Endothelial cell of umbilical vein (primary cell): Measurements from ENCODE around the gene MDM1. TPM values are rescaled to one million over a fixed set of nuclear protein-coding genes. Genes with fewer than 3 reads are reported as not detected.

Source experiments
- BruUV-seq: library from RNA; stranded (reverse); fragments of 400-500 nt; replicated peaks from 2 replicates; lab custom pipeline; 2021; lab: Mats Ljungman, UMichigan
- CTCF ChIA-PET: fragments of 300-600, 350-600 bp; sonication (Branson Sonifier 250); formaldehyde crosslinking; loops from one replicate; lab custom pipeline; 2021; ENCODE audit warnings: antibody characterized with exemption, inconsistent platforms; lab: Charles Lee
- POLR2A ChIA-PET: fragments of 300-600, 350-600 bp; sonication (Branson Sonifier 250); formaldehyde crosslinking; loops from one replicate; lab custom pipeline; 2021; ENCODE audit warnings: antibody characterized with exemption, inconsistent platforms; lab: Charles Lee
- DNase-seq: peaks from one replicate; pipeline ENCODE4 v3.0.0-alpha.2; 2011; ENCODE audit warnings: low read depth, low spot score
- FAIRE-seq: peaks from 2 replicates; lab custom pipeline; 2011; peaks lifted over from hg19 to GRCh38; lab: Jason Lieb, UNC
- H2AFZ ChIP-seq: 2 replicates; pipeline ENCODE4 v1.6.0; 2012; ENCODE audit warnings: low read depth, low read length, control low read depth, inconsistent platforms
- H3K27ac ChIP-seq: 2 replicates; pipeline ENCODE4 v1.5.1; 2011; ENCODE audit warnings: low read depth, mild to moderate bottlenecking, control low read depth, low read length, moderate library complexity; ENCODE audit not compliant: insufficient read depth
- H3K27me3 ChIP-seq, 2 experiments: 2 replicates each; pipeline versions ENCODE4 v1.6.0 to v1.6.1; 2011; ENCODE audit warnings: low read length in 2 of 2, mixed read lengths in 1 of 2; ENCODE audit not compliant: control insufficient read depth in 2 of 2, insufficient read depth in 2 of 2
- H3K36me3 ChIP-seq, 2 experiments: 2 replicates in 1 of 2; 3 replicates in 1 of 2; pipeline ENCODE4 v1.5.1; 2011; ENCODE audit warnings: low read length in 2 of 2, mild to moderate bottlenecking in 1 of 2, moderate library complexity in 1 of 2; ENCODE audit not compliant: control insufficient read depth in 2 of 2, insufficient read depth in 2 of 2; ENCODE audit errors: extremely low read depth in 1 of 2
- H3K4me1 ChIP-seq: 3 replicates; pipeline ENCODE4 v1.5.1; 2011; ENCODE audit warnings: mild to moderate bottlenecking, low read length; ENCODE audit not compliant: control insufficient read depth, insufficient read depth; ENCODE audit errors: extremely low read depth
- H3K4me2 ChIP-seq: 2 replicates; pipeline ENCODE4 v1.6.1; 2011; ENCODE audit warnings: low read length, control low read depth, mixed read lengths; ENCODE audit not compliant: insufficient read depth
- H3K4me3 ChIP-seq, 3 experiments: fragments of 200-600 bp in 1 of 3; sonication (generic), shearing (Covaris generic) in 1 of 3; replicated peaks in 1 of 3; 2 replicates each; pipeline ENCODE4 v1.5.1; 2011 to 2016; ENCODE audit warnings: control low read depth in 3 of 3, low read length in 3 of 3, mild to moderate bottlenecking in 2 of 3, inconsistent platforms in 1 of 3, low read depth in 1 of 3, moderate library complexity in 1 of 3; ENCODE audit not compliant: insufficient read depth in 1 of 3
- H3K79me2 ChIP-seq: 2 replicates; pipeline ENCODE4 v1.6.0; 2012; ENCODE audit warnings: low read length, inconsistent platforms; ENCODE audit not compliant: control insufficient read depth, insufficient read depth
- H3K9ac ChIP-seq: replicated peaks from 2 replicates; pipeline ENCODE3; 2011; ENCODE audit warnings: low read length, control low read depth; ENCODE audit not compliant: insufficient read depth; ENCODE audit errors: extremely low read depth
- H3K9me1 ChIP-seq: replicated peaks from 3 replicates; pipeline ENCODE4 v1.6.0; 2011; ENCODE audit warnings: mild to moderate bottlenecking, low read length; ENCODE audit not compliant: control insufficient read depth, insufficient read depth; ENCODE audit errors: extremely low read depth
- H3K9me3 ChIP-seq: replicated peaks from 2 replicates; pipeline ENCODE4 v1.5.1; 2012; ENCODE audit warnings: low read length, inconsistent platforms; ENCODE audit not compliant: control insufficient read depth, insufficient read depth
- H4K20me1 ChIP-seq: replicated peaks from 2 replicates; pipeline ENCODE3; 2011; ENCODE audit warnings: mild to moderate bottlenecking, low read length; ENCODE audit not compliant: control insufficient read depth, insufficient read depth; ENCODE audit errors: extremely low read depth
- CTCF ChIP-seq, 2 donors: IDR thresholded peaks; 1 replicate in 1 of 2; 2 replicates in 1 of 2; pipeline ENCODE4 v1.5.1; 2011; ENCODE audit warnings: low read length in 2 of 2, mild to moderate bottlenecking in 2 of 2, moderate library complexity in 2 of 2, control low read depth in 1 of 2, inconsistent platforms in 1 of 2, low read depth in 1 of 2; ENCODE audit not compliant: insufficient read depth in 1 of 2; ENCODE audit errors: extremely low read depth in 1 of 2
- EZH2 ChIP-seq: IDR thresholded peaks from 2 replicates; pipeline ENCODE4 v1.6.1; 2012; ENCODE audit warnings: borderline replicate concordance, low read depth, mild to moderate bottlenecking, moderate library complexity, low read length, inconsistent platforms; ENCODE audit not compliant: severe bottlenecking
- FOS ChIP-seq: IDR thresholded peaks from 2 replicates; pipeline ENCODE4 v1.6.1; 2011; ENCODE audit warnings: mild to moderate bottlenecking, low read length, moderate library complexity, borderline replicate concordance; ENCODE audit not compliant: insufficient read depth
- GATA2 ChIP-seq: IDR thresholded peaks from 2 replicates; pipeline ENCODE4 v1.7.0; 2011; ENCODE audit warnings: low read depth, mild to moderate bottlenecking, moderate library complexity, mixed read lengths, low read length; ENCODE audit not compliant: insufficient read length, insufficient read depth
- JUN ChIP-seq: IDR thresholded peaks from 2 replicates; pipeline ENCODE4 v1.6.1; 2011; ENCODE audit warnings: borderline replicate concordance, low read depth; ENCODE audit not compliant: insufficient read length, insufficient read depth
- MAX ChIP-seq: IDR thresholded peaks from 2 replicates; pipeline ENCODE4 v1.6.1; 2011; ENCODE audit not compliant: insufficient read depth, insufficient read length
- MYC ChIP-seq: IDR thresholded peaks from one replicate; pipeline ENCODE4 v1.6.1; 2011; ENCODE audit warnings: mild to moderate bottlenecking, low read depth, low read length
- POLR2A ChIP-seq: IDR thresholded peaks from 2 replicates; pipeline ENCODE4 v1.6.1; 2012; ENCODE audit warnings: low read depth, mild to moderate bottlenecking, control low read depth, low read length
- POLR2AphosphoS5 ChIP-seq: IDR thresholded peaks from 2 replicates; pipeline ENCODE4 v1.6.1; 2012; ENCODE audit warnings: low read depth, mild to moderate bottlenecking, control low read depth, low read length, moderate library complexity; ENCODE audit not compliant: insufficient read depth
- dilution Hi-C: fragments of 300-500 bp; cut with MboI; formaldehyde crosslinking; loops from one replicate; pipeline ENCODE4 v1.15.0; 2019; ENCODE audit warnings: low sequenced_read_pairs; ENCODE audit not compliant: extremely low pct_ligation_motif_present
- intact Hi-C: fragments of 100-400 bp; cut with micrococcal nuclease; formaldehyde crosslinking; loops from one replicate; pipeline ENCODE4 v1.10.0; 2022
- polyA plus RNA-seq, 4 experiments: library from polyadenylated mRNA; depleted of rRNA in 3 of 4; stranded (reverse) in 3 of 4; unstranded in 1 of 4; fragments of >200 nt; gene quantifications; 2 replicates each; pipeline versions ENCODE4 v1.2.1 to v1.2.3, GENCODE V29; 2011 to 2012; ENCODE audit warnings: missing spikeins in 1 of 4
- total RNA-seq: library from RNA; stranded (reverse); gene quantifications from 2 replicates; pipeline ENCODE4 v1.2.3, GENCODE V29; 2021

MDM1 gene
- total and polyA plus RNA-seq, 2 donors (not counting 3 experiments of a cell fraction or from before 2014, with no cell fraction given): 4.3 to 12.5 TPM

- no peak for DNase-seq
- CTCF ChIA-PET: interaction anchor here (0.8 to 1.5 kb wide), 4 partner anchors 10 to 69 kb away, joined by 3 to 4 read pairs (median 4); no protein-coding TSS in a partner anchor
- intact Hi-C loops: no loop called here
Observed at GRCh38 chr12:68292151-68292943, 39.8 kb downstream of the MDM1 start.

GRCh38 chr12:68291396-68292036 lies 40.6 kb downstream of the MDM1 start:
- H2AFZ ChIP-seq: no peak overlapping the region
- no peaks in the 10 kb centered on the region for H3K4me1 ChIP-seq
- intact Hi-C loops: no loop called here
- H4K20me1 ChIP-seq: no peaks in the 10 kb centered on the region
- H3K9me3 ChIP-seq: no peaks in the 10 kb centered on the region
- no peak overlapping the region for H3K4me2 ChIP-seq
- H3K9ac ChIP-seq: no peak overlapping the region
- no TSS peak for BruUV-seq
- FAIRE-seq (no peak), DNase-seq (no peak)
- H3K27ac ChIP-seq: no peak overlapping the region
- no peaks in the 10 kb centered on the region for H3K9me1 ChIP-seq
- CTCF ChIA-PET: interaction anchor here (0.8 to 1.1 kb wide), 4 partner anchors 14 to 69 kb away, joined by 3 read pairs; no protein-coding TSS in a partner anchor
- H3K27me3 ChIP-seq: no peaks in the 10 kb centered on the region
- H3K36me3 ChIP-seq: no peaks in the 10 kb centered on the region
- dilution Hi-C loops: no loop called here
- POLR2A ChIA-PET: no interaction called here
- no peak overlapping the region for H3K4me3 ChIP-seq
- TF ChIP-seq CTCF (IDR thresholded peaks at IDR 0.05; ENCODE audit: extremely low read depth in 1 of 2, insufficient read depth in 1 of 2, low read depth in 1 of 2, low read length in 2 of 2) (no peak), MAX (no peak), POLR2A (no peak), POLR2AphosphoS5 (no peak), FOS (no peak), JUN (no peak), GATA2 (no peak), MYC (no peak), EZH2 (no peak)
- no peaks in the 10 kb centered on the region for H3K79me2 ChIP-seq

More at GRCh38 chr12:68292151-68292943, 39.8 kb downstream of the MDM1 start:
- no peak overlapping the region for H3K9ac ChIP-seq
- dilution Hi-C loops: no loop called here
- H4K20me1 ChIP-seq: no peaks in the 10 kb centered on the region
- no peaks in the 10 kb centered on the region for H3K27me3 ChIP-seq
- no peaks in the 10 kb centered on the region for H3K4me1 ChIP-seq
- no peak for FAIRE-seq
- no peaks in the 10 kb centered on the region for H3K79me2 ChIP-seq
- TF ChIP-seq JUN (no peak), MYC (no peak), GATA2 (no peak), POLR2AphosphoS5 (no peak), FOS (no peak), MAX (no peak), EZH2 (no peak)
- BruUV-seq: no TSS peak
- POLR2A ChIA-PET: no interaction called here
- no peak overlapping the region for H2AFZ ChIP-seq
- no peaks in the 10 kb centered on the region for H3K36me3 ChIP-seq
- H3K9me3 ChIP-seq: no peaks in the 10 kb centered on the region
- no peaks in the 10 kb centered on the region for H3K9me1 ChIP-seq
- H3K27ac ChIP-seq: no peak overlapping the region
- no peak overlapping the region for H3K4me3 ChIP-seq
- no peak overlapping the region for H3K4me2 ChIP-seq
